K562 (cell line): Measurements from ENCODE around the gene STK11. TPM values are rescaled to one million over a fixed set of nuclear protein-coding genes. Genes with fewer than 3 reads are reported as not detected.

ENCODE experiments used
- ATAC-seq: fragments of 200-7000 bp; cut with Tn5 transposase; 3 replicates; pipeline ENCODE4 v1.9.1; 2020; ENCODE audit warnings: moderate library complexity
- BruUV-seq: library from RNA; stranded (reverse); fragments of 400-500 nt; replicated peaks from 2 replicates; lab custom pipeline; 2021; lab: Mats Ljungman, UMichigan
- CTCF ChIA-PET: fragments of 300-600 bp; formaldehyde crosslinking; extraction: SDS; loops from one replicate; lab custom pipeline; 2021; ENCODE audit warnings: low intra/inter-chr PET ratio; lab: Yijun Ruan, JAX
- POLR2A ChIA-PET: fragments of 300-600, 350-650 bp; sonication (Branson Sonifier 250); formaldehyde crosslinking; extraction: SDS; loops from one replicate; lab custom pipeline; 2021; ENCODE audit warnings: antibody characterized with exemption, inconsistent platforms; lab: Yijun Ruan, JAX
- DNase-seq, 4 experiments: peaks; one replicate each; pipeline versions ENCODE4 v3.0.0 to v3.0.0-alpha.2; 2011 to 2018; ENCODE audit warnings: low spot score in 3 of 4, mixed read lengths in 3 of 4; ENCODE audit errors: extremely low read depth in 1 of 4
- FAIRE-seq: peaks from 2 replicates; lab custom pipeline; 2011; peaks lifted over from hg19 to GRCh38; lab: Jason Lieb, UNC
- H2AFZ ChIP-seq: 2 replicates; pipeline ENCODE4 v1.6.0; 2011; ENCODE audit warnings: low read depth, low read length, control low read depth, inconsistent platforms
- H3K27ac ChIP-seq: fragments of 200-600 bp; 3 replicates; pipeline ENCODE4 v1.8.0; 2011; ENCODE audit warnings: low read depth, mild to moderate bottlenecking, control low read depth, inconsistent platforms, low read length, moderate library complexity, mixed read lengths; ENCODE audit errors: extremely low read depth
- H3K27me3 ChIP-seq, 2 experiments: fragments of 300-600 bp in 1 of 2; 2 replicates in 1 of 2; 3 replicates in 1 of 2; pipeline versions ENCODE4 v1.6.0 to v1.8.0; 2011; ENCODE audit warnings: inconsistent platforms in 2 of 2, low read length in 2 of 2, mild to moderate bottlenecking in 1 of 2, mixed read lengths in 1 of 2, moderate library complexity in 1 of 2; ENCODE audit not compliant: control insufficient read depth in 2 of 2, insufficient read depth in 2 of 2
- H3K36me3 ChIP-seq: fragments of 300-600 bp; 3 replicates; pipeline ENCODE4 v1.8.0; 2011; ENCODE audit warnings: mild to moderate bottlenecking, low read length, inconsistent platforms; ENCODE audit not compliant: control insufficient read depth, insufficient read depth
- H3K4me1 ChIP-seq, 2 experiments: fragments of 200-600 bp in 1 of 2; replicated peaks in 1 of 2; 2 replicates in 1 of 2; 3 replicates in 1 of 2; pipeline versions ENCODE4 v1.5.1 to v1.8.0; 2011; ENCODE audit warnings: inconsistent platforms in 2 of 2, low read length in 2 of 2, mild to moderate bottlenecking in 1 of 2, mixed read lengths in 1 of 2, moderate library complexity in 1 of 2; ENCODE audit not compliant: control insufficient read depth in 2 of 2, insufficient read depth in 2 of 2
- H3K4me2 ChIP-seq: 2 replicates; pipeline ENCODE4 v1.6.1; 2011; ENCODE audit warnings: low read length, control low read depth, inconsistent platforms, mixed read lengths; ENCODE audit not compliant: insufficient read depth
- H3K4me3 ChIP-seq: fragments of 200-600 bp; sonication (generic), shearing (Covaris generic); 2 replicates; pipeline ENCODE4 v1.5.1; 2016; ENCODE audit warnings: control low read depth, inconsistent platforms
- H3K79me2 ChIP-seq: fragments of 200-600 bp; 3 replicates; pipeline ENCODE4 v1.8.0; 2011; ENCODE audit warnings: low read length, inconsistent platforms; ENCODE audit not compliant: control insufficient read depth, insufficient read depth
- H3K9ac ChIP-seq, 2 experiments: 2 replicates each; pipeline versions ENCODE4 v1.6.0 to v1.6.1; 2011; ENCODE audit warnings: low read depth in 2 of 2, low read length in 2 of 2, control low read depth in 1 of 2, inconsistent platforms in 1 of 2, mild to moderate bottlenecking in 1 of 2, mixed read lengths in 1 of 2; ENCODE audit not compliant: insufficient read depth in 1 of 2
- H3K9me1 ChIP-seq: one replicate; pipeline ENCODE4 v1.6.0; 2011; ENCODE audit warnings: inconsistent platforms, mild to moderate bottlenecking, low read length, moderate library complexity; ENCODE audit not compliant: control insufficient read depth, insufficient read depth
- H3K9me3 ChIP-seq: replicated peaks from 2 replicates; pipeline ENCODE4 v1.5.1; 2011; ENCODE audit warnings: low read depth, low read length, inconsistent platforms; ENCODE audit not compliant: control insufficient read depth, insufficient read depth
- H4K20me1 ChIP-seq: replicated peaks from 2 replicates; pipeline ENCODE4 v1.6.1; 2011; ENCODE audit warnings: low read length, inconsistent platforms, mixed read lengths; ENCODE audit not compliant: control insufficient read depth, insufficient read depth
- AFF1 ChIP-seq, 2 experiments: fragments of 450-650 bp; IDR thresholded peaks; 2 replicates each; pipeline ENCODE4 v1.6.1; 2018; ENCODE audit warnings: mild to moderate bottlenecking in 2 of 2, low read depth in 1 of 2; ENCODE audit not compliant: partially characterized antibody in 2 of 2
- CGGBP1 ChIP-seq: fragments of 250-450 bp; sonication (Bioruptor Pico); IDR thresholded peaks from 2 replicates; pipeline ENCODE4 v1.9.0; 2021; ENCODE audit warnings: mild to moderate bottlenecking
- HMGN3 ChIP-seq: IDR thresholded peaks from 2 replicates; pipeline ENCODE4 v1.6.1; 2011; ENCODE audit warnings: borderline replicate concordance, low read depth, mild to moderate bottlenecking, mixed read lengths, low read length; ENCODE audit not compliant: insufficient read length; ENCODE audit errors: extremely low read depth
- NFRKB ChIP-seq: fragments of 450-650 bp; IDR thresholded peaks from 2 replicates; pipeline ENCODE4 v1.6.1; 2016; ENCODE audit warnings: low read depth
- SMAD1 ChIP-seq: fragments of 150-350 bp; IDR thresholded peaks from 2 replicates; pipeline ENCODE4 v1.6.1; 2014; ENCODE audit warnings: low read length, low read depth; ENCODE audit not compliant: partially characterized antibody
- THRAP3 ChIP-seq: fragments of 450-650 bp; IDR thresholded peaks from 2 replicates; pipeline ENCODE4 v1.6.1; 2016; ENCODE audit warnings: mild to moderate bottlenecking, inconsistent platforms, borderline replicate concordance
- ZMIZ1 ChIP-seq, 2 experiments: fragments of 150-350 bp in 1 of 2; IDR thresholded peaks; 2 replicates each; pipeline ENCODE4 v1.6.1; 2012 to 2016; ENCODE audit warnings: low read depth in 2 of 2, low read length in 2 of 2, mild to moderate bottlenecking in 1 of 2, moderate library complexity in 1 of 2
- ZNF140 ChIP-seq: fragments of 250-450 bp; sonication (Bioruptor Pico); IDR thresholded peaks from 2 replicates; pipeline ENCODE4 v1.8.0; 2021; ENCODE audit warnings: moderate library complexity, mild to moderate bottlenecking, inconsistent platforms
- ZNF347 ChIP-seq: fragments of 450-650 bp; formaldehyde crosslinking; IDR thresholded peaks from 2 replicates; pipeline ENCODE4 v1.4.0; 2020; ENCODE audit warnings: low read depth, mild to moderate bottlenecking, moderate library complexity
- WGBS: fragments of 100-300 bp; shearing (Covaris generic); methylation state at CpG from one replicate; pipeline ENCODE4 v1.1.6; 2016; ENCODE audit warnings: low coverage, mixed read lengths; ENCODE audit not compliant: insufficient coverage; ENCODE audit errors: missing lambda C conversion rate; 5-methylcytosine and 5-hydroxymethylcytosine counted together
- in situ Hi-C: fragments of 300-500 bp; cut with MboI; formaldehyde crosslinking; loops from 4 replicates; pipeline ENCODE4 v1.15.0; 2018; ENCODE audit warnings: inconsistent platforms, mixed read lengths
- intact Hi-C: fragments of 100-400 bp; cut with micrococcal nuclease; formaldehyde crosslinking; loops from 2 replicates; pipeline ENCODE4 v1.14.2; 2022
- polyA plus RNA-seq, 8 experiments: library from polyadenylated mRNA; depleted of rRNA in 4 of 8; stranded (reverse) in 5 of 8; unstranded in 3 of 8; fragments of >200 nt; fragmentation: Nextera tagmentation in 2 of 8; fragmentation: Illumina TruSeq in 1 of 8; extraction: Ambion mirVana in 2 of 8; extraction: Trizol in 1 of 8; gene quantifications; 2 replicates each; pipeline versions ENCODE4 v1.2.1 to v1.2.3, GENCODE V29; 2011 to 2014; ENCODE audit warnings: inconsistent platforms in 1 of 8, missing spikeins in 1 of 8
- total RNA-seq, 7 experiments: library from RNA; depleted of rRNA in 6 of 7; stranded (reverse); fragments of >200 nt in 6 of 7; fragmentation: Illumina TruSeq in 2 of 7; extraction: Trizol in 2 of 7; gene quantifications; 2 replicates each; pipeline versions ENCODE4 v1.2.1 to v1.2.3, GENCODE V29; 2011 to 2021; ENCODE audit warnings: low replicate concordance in 1 of 7

The STK11 gene
- total and polyA plus RNA-seq, 9 of the 15 experiments (the other 6 are each of a cell fraction or from before 2014, with no cell fraction given), result 0.15 to 96.5 (median 31.7) TPM

- Histone ChIP-seq H3K9ac (peak overlapping the region; percentile 90 to 99), H3K36me3 (peaks cover 64% of the 10 kb centered on the region), H3K4me3 (peak overlapping the region; percentile 68), H3K9me1 (no peaks in the 10 kb centered on the region), H3K79me2 (peaks cover 78% of the 10 kb centered on the region), H3K27ac (peak overlapping the region; percentile 92), H2AFZ (no peak overlapping the region), H4K20me1 (peaks cover 26% of the 10 kb centered on the region), H3K27me3 (no peaks in the 10 kb centered on the region), H3K4me1 (peaks cover 70 to 95% of the 10 kb centered on the region in 2 experiments), H3K4me2 (peak overlapping the region; percentile 93), H3K9me3 (no peaks in the 10 kb centered on the region)
- ChIA-PET POLR2A (interaction anchor here (0.6 to 2.8 kb wide), 14 partner anchors 10 to 201 kb away, joined by 3 to 14 read pairs (median 4); partner anchors contain the start of gene ATP5F1D), CTCF (no interaction called here)
- intact Hi-C loops (loop anchor here (10.0 kb wide), 1 partner anchor 172 kb away; no protein-coding TSS in a partner anchor), in situ Hi-C loops (no loop called here)
- ATAC-seq (no peak), FAIRE-seq (peak; percentile 11), DNase-seq (peak in 1 of 4 experiments; percentile 58)
- WGBS, result 42% methylated on average over 32 of the region's 33 CpGs
- no TSS peak for BruUV-seq
- TF ChIP-seq SMAD1 (no peak), ZMIZ1 (IDR thresholded peaks at IDR 0.05; ENCODE audit: low read depth in 2 of 2, low read length in 2 of 2) (0 out of 4 replicates have a peak, but pooled peaks of 1 of the 2 experiments have one; percentile 16), CGGBP1 (CRISPR knock-in tag) (no peak), ZNF347 (CRISPR knock-in tag) (no peak), ZNF140 (CRISPR knock-in tag) (no peak), NFRKB (no peak), THRAP3 (0 out of 2 replicates have a peak, but pooled peaks have one; percentile 57), AFF1 (IDR thresholded peaks at IDR 0.05; ENCODE audit: low read depth in 1 of 2, partially characterized antibody in 2 of 2) (peak in 1 of 2 experiments; percentile 21), HMGN3 (no peak)
Measured at GRCh38 chr19:1272423-1273262, 67.1 kb downstream of the STK11 start.
